ENCODE data around the gene AIPL1. TPM values are rescaled to one million over a fixed set of nuclear protein-coding genes. Genes with fewer than 3 reads are reported as not detected.

Gene AIPL1
- total RNA-seq, 1 experiment from 2014 or later = 0.46 TPM

GRCh38 chr17:6387858-6388257, 47.1 kb downstream of the AIPL1 start (continued):
- TF ChIP-seq ZNF281 (CRISPR knock-in tag; IDR thresholded peaks at IDR 0.05) (no peak), IRF1 (CRISPR knock-in tag; IDR thresholded peaks at IDR 0.05) (no peak), PRRX2 (CRISPR knock-in tag; IDR thresholded peaks at IDR 0.05) (no peak), FOXJ3 (CRISPR knock-in tag; IDR thresholded peaks at IDR 0.05; ENCODE audit: borderline replicate concordance) (no peak), GABPB1 (CRISPR knock-in tag; IDR thresholded peaks at IDR 0.05) (no peak), ATF6 (CRISPR knock-in tag; IDR thresholded peaks at IDR 0.05) (no peak), ARID4B (CRISPR knock-in tag; IDR thresholded peaks at IDR 0.05; ENCODE audit: borderline replicate concordance) (no peak), NFATC4 (CRISPR knock-in tag; IDR thresholded peaks at IDR 0.05) (no peak)

GRCh38 chr17:6387442-6387841, 47.5 kb downstream of the AIPL1 start:
- Mint-ChIP-seq H3K27ac (no peak overlapping the region), H3K9me3 (peaks cover 3% of the 10 kb centered on the region; the same call in 1 of the 2 replicates), H3K4me1 (no peaks in the 10 kb centered on the region), H3K27me3 (ENCODE audit: low read depth) (no peaks in the 10 kb centered on the region; the same call in 1 of the 2 replicates), H3K4me3 (no peak overlapping the region), H3K36me3 (no peaks in the 10 kb centered on the region)
- ChIA-PET POLR2A (no interaction called here), CTCF (no interaction called here)
- ATAC-seq (no peak), DNase-seq (ENCODE audit: low spot score) (no peak)
- TF ChIP-seq ARID4B (CRISPR knock-in tag; IDR thresholded peaks at IDR 0.05; ENCODE audit: borderline replicate concordance) = no peak
- no peak for TF ChIP-seq USF2 (CRISPR knock-in tag; IDR thresholded peaks at IDR 0.05)
- no peak for TF ChIP-seq MXD4 (CRISPR knock-in tag; IDR thresholded peaks at IDR 0.05; ENCODE audit: borderline replicate concordance)
- no peak for TF ChIP-seq ZNF425 (CRISPR knock-in tag; conservative IDR thresholded peaks at IDR 0.05)
- no peak for TF ChIP-seq HMGXB4 (CRISPR knock-in tag; IDR thresholded peaks at IDR 0.05)
- TF ChIP-seq FOXP1 (CRISPR knock-in tag; IDR thresholded peaks at IDR 0.05; ENCODE audit: borderline replicate concordance) = no peak
- no peak for TF ChIP-seq E2F1 (CRISPR knock-in tag; IDR thresholded peaks at IDR 0.05)

All from WTC11 (cell line).